Measurements from ENCODE around the gene TMEM116. TPM values are rescaled to one million over a fixed set of nuclear protein-coding genes. Genes with fewer than 3 reads are reported as not detected.
"Not testable (repeated sequence)": the region's sequence is repeated elsewhere in the genome, so short reads cannot be mapped to it uniquely, and the experiment has no call there.

TMEM116 gene
- total RNA-seq, 1 donor from 2014 or later = 11.0 TPM

GRCh38 chr12:112020947-112021457 lies 8.0 kb upstream of the TMEM116 start:
- Mint-ChIP-seq H3K4me3 (no peak overlapping the region), H3K9me3 (peaks cover 3% of the 10 kb centered on the region), H3K36me3 (ENCODE audit: low read depth) (peaks cover 38% of the 10 kb centered on the region), H3K27me3 (ENCODE audit: insufficient read depth) (no peaks in the 10 kb centered on the region), H3K27ac (peak overlapping the region; percentile 65), H3K4me1 (ENCODE audit: low read depth) (peaks cover 45% of the 10 kb centered on the region)
- DNase-seq (ENCODE audit: low spot score) = no peak
- intact Hi-C loops (cut with micrococcal nuclease) = no loop called here

- Mint-ChIP-seq H3K27ac (peak overlapping the region; percentile 70), H3K27me3 (ENCODE audit: insufficient read depth) (no peaks in the 10 kb centered on the region), H3K4me3 (no peak overlapping the region), H3K4me1 (ENCODE audit: low read depth) (peaks cover 58% of the 10 kb centered on the region), H3K9me3 (peaks cover 7% of the 10 kb centered on the region), H3K36me3 (ENCODE audit: low read depth) (peaks cover 46% of the 10 kb centered on the region)
- intact Hi-C loops (cut with micrococcal nuclease) = no loop called here
- no peak for DNase-seq (ENCODE audit: low spot score)
These were observed 5.7 kb upstream of the TMEM116 start for GRCh38 chr12:112018571-112019237.

GRCh38 chr12:112017041-112017440 lies 4.1 kb upstream of the TMEM116 start:
- Mint-ChIP-seq H3K36me3 (ENCODE audit: low read depth) (peaks cover 39% of the 10 kb centered on the region), H3K4me1 (ENCODE audit: low read depth) (peaks cover 53% of the 10 kb centered on the region), H3K9me3 (peaks cover 7% of the 10 kb centered on the region), H3K4me3 (no peak overlapping the region), H3K27me3 (ENCODE audit: insufficient read depth) (no peaks in the 10 kb centered on the region), H3K27ac (no peak overlapping the region)
- no peak for DNase-seq (ENCODE audit: low spot score)
- intact Hi-C loops (cut with micrococcal nuclease) = no loop called here

DNA sequence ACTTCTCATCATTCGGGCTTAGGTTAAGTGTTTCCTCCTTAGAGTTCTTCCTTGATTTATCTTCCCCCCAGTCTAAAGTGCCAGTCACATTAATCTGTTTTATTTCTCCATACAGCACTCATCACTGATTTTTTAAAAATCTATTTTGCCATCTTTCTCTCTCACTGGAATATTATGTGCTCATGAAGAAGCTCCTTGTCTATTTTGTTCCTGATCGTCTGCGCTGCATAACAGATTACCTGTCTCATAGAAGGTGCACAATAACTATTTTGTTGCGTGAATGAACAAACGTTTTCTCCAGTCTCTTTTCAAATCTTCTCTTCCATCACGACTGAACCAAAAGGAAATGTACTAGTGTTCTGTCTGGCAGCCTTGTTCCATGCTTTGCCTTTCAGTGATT lies 3.0 kb upstream of the TMEM116 start:
- peaks cover 40% of the 10 kb centered on the region for H3K36me3 Mint-ChIP-seq (ENCODE audit: low read depth)
- peak overlapping the region; percentile 40 for H3K27ac Mint-ChIP-seq
- H3K9me3 Mint-ChIP-seq = peaks cover 7% of the 10 kb centered on the region
- peak overlapping the region; percentile 31 for H3K4me3 Mint-ChIP-seq
- no peak for DNase-seq (ENCODE audit: low spot score)
- intact Hi-C loops (cut with micrococcal nuclease) = no loop called here
- H3K27me3 Mint-ChIP-seq (ENCODE audit: insufficient read depth) = no peaks in the 10 kb centered on the region
- H3K4me1 Mint-ChIP-seq (ENCODE audit: low read depth) = peaks cover 61% of the 10 kb centered on the region

DNA sequence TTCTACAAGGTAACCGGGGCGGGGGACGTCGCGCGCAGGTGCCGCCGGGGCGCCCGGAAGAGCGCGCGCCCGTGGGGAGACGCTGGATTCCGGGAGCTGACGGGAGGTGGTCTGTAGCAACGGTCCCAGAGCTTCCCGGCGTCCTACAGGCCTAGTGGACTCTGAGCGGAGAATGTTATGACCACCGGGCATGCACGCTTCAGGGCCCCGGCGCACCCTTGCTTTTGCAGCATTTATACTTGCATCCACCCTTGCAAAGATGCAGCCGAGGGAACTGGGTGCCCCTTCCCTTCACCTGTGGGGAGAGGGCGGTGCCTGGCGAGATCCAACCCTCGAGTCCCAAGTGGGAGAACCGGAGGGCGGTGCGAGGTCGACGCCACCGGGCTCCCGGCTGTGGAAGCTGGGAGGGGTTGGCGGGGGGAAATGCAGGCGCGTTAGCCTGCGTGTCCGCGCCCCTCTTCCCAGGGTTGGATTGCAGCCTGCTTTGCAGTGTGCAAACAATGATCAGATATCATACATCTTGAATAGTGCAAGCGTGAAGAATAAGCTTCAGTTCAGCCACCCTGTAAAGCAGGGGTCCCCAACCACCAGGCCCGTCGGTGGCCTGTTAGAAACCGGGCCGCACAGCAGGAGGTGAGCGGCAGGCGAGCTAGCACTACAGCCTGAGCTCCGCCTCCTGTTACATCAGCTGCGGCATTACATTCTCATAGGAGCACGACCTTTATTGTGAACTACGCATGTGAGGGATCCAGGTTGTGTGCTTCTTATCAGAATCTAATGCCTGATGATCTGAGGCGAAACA lies 837 bp upstream of the TMEM116 start:
- intact Hi-C loops (cut with micrococcal nuclease) = loop anchor here (1.0 to 5.0 kb wide), 13 partner anchors 12 to 611 kb away; partner anchors contain the start of genes ATXN2, HECTD4, MAPKAPK5 and NAA25
- Mint-ChIP-seq H3K27ac (peak overlapping the region; percentile 89), H3K36me3 (ENCODE audit: low read depth) (peaks cover 40% of the 10 kb centered on the region), H3K9me3 (peaks cover 7% of the 10 kb centered on the region), H3K4me1 (ENCODE audit: low read depth) (peaks cover 59% of the 10 kb centered on the region), H3K27me3 (ENCODE audit: insufficient read depth) (no peaks in the 10 kb centered on the region), H3K4me3 (peak overlapping the region; percentile 87)
- DNase-seq (ENCODE audit: low spot score) = peak; percentile 66

- Mint-ChIP-seq H3K4me3 (peak overlapping the region; percentile 87), H3K4me1 (ENCODE audit: low read depth) (peaks cover 47% of the 10 kb centered on the region), H3K27me3 (ENCODE audit: insufficient read depth) (no peaks in the 10 kb centered on the region), H3K9me3 (peaks cover 7% of the 10 kb centered on the region), H3K27ac (peak overlapping the region; percentile 89), H3K36me3 (ENCODE audit: low read depth) (peaks cover 27% of the 10 kb centered on the region)
- intact Hi-C loops (cut with micrococcal nuclease) = loop anchor here (2.0 to 5.0 kb wide), 3 partner anchors 371 to 609 kb away; partner anchors contain the start of genes ATXN2 and HECTD4
- DNase-seq (ENCODE audit: low spot score) = no peak
These were observed 1.3 kb downstream of the TMEM116 start for GRCh38 chr12:112011685-112012084.

DNA sequence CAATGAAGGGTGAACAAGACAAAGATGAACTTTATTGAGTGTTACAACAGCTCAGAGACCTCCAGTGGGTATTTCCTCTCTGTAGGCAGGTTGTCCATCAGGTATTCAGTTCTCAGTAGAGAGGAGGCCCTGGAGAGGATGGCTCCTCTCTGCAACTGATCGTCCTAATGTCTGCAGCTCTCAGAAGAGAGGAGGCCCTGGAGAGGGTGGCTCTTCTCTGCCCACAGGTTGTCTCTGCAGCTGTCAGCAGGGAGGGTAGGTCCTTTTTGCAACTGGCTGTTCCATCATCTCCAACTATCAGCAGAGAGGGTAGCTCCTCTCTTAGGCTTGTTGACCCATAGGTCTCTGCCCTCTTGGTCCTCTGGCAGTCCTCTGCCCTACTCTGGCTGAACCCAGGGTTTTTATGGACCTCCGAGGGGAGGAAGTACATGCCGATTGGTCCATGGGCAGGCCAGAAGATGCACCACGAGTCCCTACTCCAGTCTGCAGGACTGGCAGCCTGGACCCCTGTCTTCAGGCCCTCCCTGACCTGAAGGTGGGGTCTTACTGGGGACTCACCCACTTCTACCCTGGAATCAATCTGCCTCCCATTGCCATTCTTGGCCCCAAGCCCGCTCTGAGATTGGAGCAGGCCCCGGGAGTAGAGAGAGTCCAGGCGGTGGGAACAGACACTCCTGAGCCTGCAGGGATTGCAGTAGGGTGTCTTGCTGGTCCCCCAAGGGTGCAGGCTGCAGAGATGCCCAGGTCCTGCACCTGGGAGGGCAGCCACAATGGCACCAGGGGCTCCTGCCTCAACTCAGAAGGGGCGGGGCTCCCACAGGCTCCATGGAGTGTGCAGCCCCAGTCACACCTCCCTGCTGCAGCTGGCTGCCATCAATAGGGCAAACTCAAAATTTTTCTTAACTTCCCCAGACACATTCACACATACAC lies 2.3 kb downstream of the TMEM116 start:
- peaks cover under 1% of the 10 kb centered on the region for H3K9me3 Mint-ChIP-seq
- H3K27ac Mint-ChIP-seq = no peak overlapping the region
- DNase-seq (ENCODE audit: low spot score) = no peak
- peak overlapping the region; percentile 87 for H3K4me3 Mint-ChIP-seq
- H3K27me3 Mint-ChIP-seq (ENCODE audit: insufficient read depth) = no peaks in the 10 kb centered on the region
- peaks cover 18% of the 10 kb centered on the region for H3K36me3 Mint-ChIP-seq (ENCODE audit: low read depth)
- peaks cover 49% of the 10 kb centered on the region for H3K4me1 Mint-ChIP-seq (ENCODE audit: low read depth)
- intact Hi-C loops (cut with micrococcal nuclease) = loop anchor here (5.0 kb wide), 1 partner anchor 372 kb away; the partner anchor contains the start of gene HECTD4

- H3K27me3 Mint-ChIP-seq (ENCODE audit: insufficient read depth); DNase-seq (ENCODE audit: low spot score); H3K27ac Mint-ChIP-seq; H3K9me3 Mint-ChIP-seq; intact Hi-C loops (cut with micrococcal nuclease); H3K4me3 Mint-ChIP-seq: not testable (repeated sequence)
- peaks cover 13% of the 10 kb centered on the region for H3K36me3 Mint-ChIP-seq (ENCODE audit: low read depth)
- H3K4me1 Mint-ChIP-seq (ENCODE audit: low read depth) = peaks cover 46% of the 10 kb centered on the region
These were observed 3.4 kb downstream of the TMEM116 start for GRCh38 chr12:112009596-112009995.

- no peak for DNase-seq (ENCODE audit: low spot score)
- H3K9me3 Mint-ChIP-seq = no peaks in the 10 kb centered on the region
- peaks cover 8% of the 10 kb centered on the region for H3K36me3 Mint-ChIP-seq (ENCODE audit: low read depth)
- H3K4me1 Mint-ChIP-seq (ENCODE audit: low read depth) = peaks cover 41% of the 10 kb centered on the region
- intact Hi-C loops (cut with micrococcal nuclease) = no loop called here
- H3K27me3 Mint-ChIP-seq (ENCODE audit: insufficient read depth) = no peaks in the 10 kb centered on the region
- H3K4me3 Mint-ChIP-seq = no peak overlapping the region
- no peak overlapping the region for H3K27ac Mint-ChIP-seq
These were observed 4.0 kb downstream of the TMEM116 start for GRCh38 chr12:112008918-112009317.

- no peak overlapping the region for H3K27ac Mint-ChIP-seq
- H3K27me3 Mint-ChIP-seq (ENCODE audit: insufficient read depth) = no peaks in the 10 kb centered on the region
- H3K4me3 Mint-ChIP-seq = no peak overlapping the region
- DNase-seq (ENCODE audit: low spot score) = no peak
- H3K9me3 Mint-ChIP-seq = no peaks in the 10 kb centered on the region
- intact Hi-C loops (cut with micrococcal nuclease) = no loop called here
- peaks cover 42% of the 10 kb centered on the region for H3K4me1 Mint-ChIP-seq (ENCODE audit: low read depth)
- peaks cover 8% of the 10 kb centered on the region for H3K36me3 Mint-ChIP-seq (ENCODE audit: low read depth)
These were observed 5.0 kb downstream of the TMEM116 start for GRCh38 chr12:112007945-112008344.

DNA sequence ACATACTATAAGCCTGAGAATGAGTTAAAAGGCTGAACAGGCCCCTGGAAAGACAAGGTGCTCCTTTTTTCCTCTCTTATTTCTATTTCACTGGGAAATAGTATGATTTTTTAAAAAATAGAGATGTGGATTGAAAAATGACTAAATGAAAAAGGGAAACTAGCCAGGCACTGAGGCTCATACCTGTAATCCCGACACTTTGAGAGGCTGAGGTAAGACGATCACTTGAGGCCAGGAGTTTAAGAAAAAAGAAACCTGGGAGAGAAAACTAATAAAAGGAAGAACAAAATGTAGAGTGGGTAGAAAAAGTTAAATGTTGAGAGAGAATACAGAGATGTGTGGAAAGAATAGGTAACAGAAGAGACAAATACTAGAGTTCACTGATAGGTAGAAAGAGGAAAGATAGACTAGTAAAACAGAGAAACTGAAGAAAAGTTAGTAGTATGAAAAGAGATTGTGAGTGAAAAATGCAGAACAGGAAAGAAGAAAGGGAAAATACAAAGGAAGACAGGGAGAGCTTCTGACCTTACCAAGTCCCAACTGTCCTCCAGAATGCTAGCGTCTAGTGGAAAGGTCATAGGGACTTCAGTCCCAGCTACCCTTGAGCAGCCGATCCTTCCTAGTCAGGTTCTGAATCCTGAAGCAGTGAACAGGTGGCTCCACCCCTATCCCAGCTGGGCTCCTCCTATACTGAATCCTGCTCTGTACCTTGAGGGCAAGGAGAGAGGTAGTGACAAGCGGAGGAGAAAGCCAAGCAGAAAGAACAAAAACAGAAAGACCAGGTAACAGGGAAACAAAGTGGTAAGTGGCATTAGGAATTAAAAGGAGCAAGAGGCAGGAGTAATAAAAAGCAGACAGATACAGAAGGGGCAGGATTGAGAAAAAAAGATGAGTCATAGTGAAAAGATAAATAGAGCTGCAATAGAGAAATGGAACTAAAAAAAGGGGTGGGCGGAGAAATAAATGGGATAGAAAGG lies 7.3 kb downstream of the TMEM116 start:
- DNase-seq (ENCODE audit: low spot score) = no peak
- Mint-ChIP-seq H3K27me3 (ENCODE audit: insufficient read depth) (no peaks in the 10 kb centered on the region), H3K4me3 (no peak overlapping the region), H3K36me3 (ENCODE audit: low read depth) (peaks cover 7% of the 10 kb centered on the region), H3K27ac (no peak overlapping the region), H3K4me1 (ENCODE audit: low read depth) (peaks cover 43% of the 10 kb centered on the region), H3K9me3 (no peaks in the 10 kb centered on the region)
- intact Hi-C loops (cut with micrococcal nuclease) = no loop called here
